Fibroblast of upper back skin (primary cell): ENCODE results near the gene GPR146.

ENCODE experiments used
- DNase-seq: peaks from one replicate; pipeline ENCODE4 v3.0.0-alpha.2; 2013

Gene GPR146

DNA sequence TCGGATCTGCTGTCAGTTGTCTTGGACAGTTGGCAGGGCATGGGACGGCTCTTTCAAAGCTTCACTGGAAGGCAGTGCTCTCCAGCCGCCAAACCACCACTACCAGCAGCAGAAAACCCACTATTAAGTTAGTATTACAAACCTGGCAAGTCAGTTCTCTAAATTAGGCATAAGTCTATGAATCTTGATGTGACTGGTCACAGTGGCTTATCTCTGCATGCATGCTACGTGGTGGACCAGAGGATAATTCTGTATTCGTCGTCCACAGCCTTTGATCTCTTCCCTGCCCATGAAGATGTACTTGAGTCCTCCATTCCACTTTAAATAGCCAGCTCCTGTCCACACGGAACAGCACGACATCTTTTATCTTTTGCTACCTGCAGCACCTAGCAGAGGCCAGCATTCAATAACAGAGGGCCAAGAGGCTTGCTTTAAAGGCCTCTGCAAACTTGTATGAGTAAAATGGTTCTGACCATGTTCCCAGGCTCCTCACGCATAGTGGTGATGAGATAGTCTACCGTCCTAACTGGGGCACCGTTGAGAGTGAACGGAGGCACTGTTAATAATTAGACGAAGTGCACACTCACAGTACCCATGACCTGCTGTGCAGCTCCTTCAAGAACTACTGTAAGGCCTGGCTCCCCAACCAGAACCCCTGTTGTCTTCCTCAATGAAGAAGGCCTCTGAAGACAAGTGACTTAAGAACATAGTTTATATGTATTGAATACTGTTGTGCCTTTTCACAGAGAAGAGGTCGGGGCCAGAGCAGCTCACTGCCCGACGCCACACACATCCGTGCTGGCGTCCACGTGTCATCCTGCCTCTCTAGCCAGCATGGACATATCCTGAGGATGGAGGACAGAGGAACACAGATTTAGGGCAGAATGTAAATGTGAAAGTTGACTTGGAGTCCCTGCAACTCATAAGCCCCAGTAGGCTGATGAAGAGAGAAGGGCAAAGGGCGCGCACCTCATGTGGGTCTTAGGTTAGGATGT, 1.0 kb downstream of the GPR146 start:
- DNase-seq, result no peak

DNA sequence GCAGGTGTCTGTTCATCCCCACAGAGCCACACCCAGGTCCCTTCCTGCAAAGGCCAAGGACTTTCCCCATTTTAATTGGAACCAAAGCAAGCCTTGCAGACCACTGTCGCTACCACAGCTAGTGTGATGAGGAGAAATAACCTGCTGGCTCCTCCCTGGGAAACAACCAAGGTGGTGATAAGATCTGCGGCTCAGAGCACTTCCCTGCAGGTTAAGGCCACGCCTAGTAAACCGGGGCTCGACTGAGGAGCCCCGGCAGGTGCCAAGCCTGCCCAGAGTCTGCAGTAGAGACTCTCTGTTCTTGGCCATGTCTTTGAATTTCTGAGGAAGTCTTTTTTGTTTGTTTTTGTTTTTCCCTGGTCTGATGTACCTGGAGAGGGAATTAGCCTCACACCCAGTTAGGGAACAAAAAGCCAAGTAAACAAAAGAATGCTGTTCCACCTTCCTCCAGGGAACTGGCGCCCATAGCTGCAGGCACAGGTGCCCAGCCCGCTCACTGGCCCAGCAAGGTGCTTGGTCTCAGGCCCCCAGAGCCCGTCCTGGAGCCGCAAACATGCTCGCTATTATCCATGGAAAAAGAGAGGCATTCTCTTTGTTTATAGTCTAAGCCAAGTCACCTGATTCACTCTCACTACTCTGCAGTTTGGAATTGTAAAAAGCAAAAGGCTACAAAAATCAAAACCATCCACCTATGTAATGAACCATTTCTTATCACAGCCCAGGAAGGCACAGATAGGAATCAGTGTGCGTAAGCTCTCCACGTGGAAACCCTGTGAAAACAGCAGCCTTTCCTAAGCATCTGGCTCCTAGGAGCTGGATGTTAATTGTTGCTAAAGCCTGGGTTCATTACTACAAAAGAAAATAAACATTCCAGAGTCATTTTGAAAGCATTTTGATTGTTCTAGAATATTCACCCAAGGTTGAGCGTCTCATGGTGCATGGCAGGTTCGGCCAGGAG, 2.7 kb downstream of the GPR146 start:
- DNase-seq, result no peak

DNA sequence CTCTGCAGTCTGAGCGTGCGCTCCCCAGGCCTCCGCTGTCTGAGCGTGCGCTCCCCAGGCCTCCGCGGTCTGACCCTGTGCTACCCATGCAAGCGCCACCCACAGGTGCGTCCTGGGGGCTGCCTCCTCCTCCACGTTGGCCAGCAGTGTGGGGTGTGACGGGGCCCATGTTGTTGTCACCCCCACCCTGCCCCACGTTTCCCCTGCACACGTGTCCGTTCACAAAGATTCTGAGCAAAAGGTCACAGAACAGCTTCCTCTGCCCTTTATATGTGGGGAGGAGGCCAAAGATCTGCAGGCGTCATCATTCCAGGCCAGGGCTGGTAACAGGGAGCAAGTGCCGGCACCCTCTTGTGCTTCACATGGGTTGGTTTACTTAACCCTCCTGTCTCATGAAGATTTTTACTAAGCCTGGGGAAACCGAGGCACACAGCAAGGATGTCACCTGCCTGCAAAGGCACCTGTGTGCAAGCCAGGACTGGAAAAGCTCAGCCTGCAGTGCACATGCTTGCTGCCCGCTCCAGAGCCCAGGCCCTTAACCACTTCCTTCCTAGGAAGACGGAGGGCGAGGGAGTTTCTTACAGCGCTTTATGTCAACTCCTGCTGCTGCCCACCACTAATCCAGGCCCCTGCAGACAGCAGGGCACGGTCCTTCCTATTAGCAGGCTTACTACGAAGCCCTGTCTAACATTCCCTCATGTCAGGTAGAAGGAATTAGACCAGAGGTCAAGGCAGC, 4.8 kb downstream of the GPR146 start:
- DNase-seq, result no peak

DNA sequence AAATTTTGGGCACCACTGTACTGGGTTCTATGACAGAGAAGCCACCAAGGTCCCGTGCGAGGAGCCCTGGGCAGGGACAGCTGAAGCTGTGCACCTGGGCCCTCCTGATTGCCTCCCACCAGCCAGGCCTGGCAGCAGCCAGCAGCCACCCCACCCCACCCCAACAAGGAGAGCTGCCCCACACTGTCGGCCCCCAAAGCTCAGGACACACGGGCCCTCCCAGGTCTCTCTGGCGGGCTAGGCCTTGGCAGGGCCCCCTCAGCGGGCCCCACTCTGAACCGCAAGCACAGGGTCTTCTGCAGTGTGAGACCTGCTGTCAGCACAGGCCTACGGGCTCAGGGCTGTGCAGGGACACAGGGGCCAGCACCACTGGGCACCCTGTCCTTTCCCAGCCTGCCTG, 5.5 kb downstream of the GPR146 start:
- no peak for DNase-seq

DNA sequence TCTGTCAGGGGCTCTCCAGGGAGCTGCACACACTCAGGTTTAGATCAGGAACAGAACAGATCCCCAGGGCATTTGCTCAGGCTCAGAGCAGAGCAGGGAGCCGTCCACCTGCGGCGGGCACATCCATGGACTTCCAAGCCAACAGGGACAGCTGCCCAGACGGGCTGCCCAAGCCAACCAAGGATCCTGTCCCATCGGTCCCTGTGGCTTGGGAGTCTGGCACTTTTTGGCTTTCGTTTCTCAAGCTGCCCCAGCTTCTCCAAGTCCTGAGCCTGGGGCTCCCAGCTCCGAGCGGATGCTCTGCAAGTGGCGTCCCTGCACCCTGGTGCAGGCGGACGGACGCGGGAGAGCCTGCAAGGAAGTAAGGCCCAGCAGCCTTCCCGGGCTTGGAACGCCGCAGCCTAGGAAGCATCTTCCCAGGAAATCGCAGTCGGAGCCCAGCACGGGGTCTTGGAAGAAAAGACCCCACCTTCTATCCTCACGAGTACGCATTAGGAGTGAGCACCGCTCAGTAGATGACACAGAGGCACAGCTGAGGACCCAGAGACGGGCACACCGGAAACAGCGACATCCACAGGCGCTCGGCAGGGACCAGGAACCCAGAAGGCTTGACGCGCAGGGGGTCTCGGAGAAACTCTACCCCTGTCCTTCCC, 6.0 kb downstream of the GPR146 start:
- no peak for DNase-seq

DNA sequence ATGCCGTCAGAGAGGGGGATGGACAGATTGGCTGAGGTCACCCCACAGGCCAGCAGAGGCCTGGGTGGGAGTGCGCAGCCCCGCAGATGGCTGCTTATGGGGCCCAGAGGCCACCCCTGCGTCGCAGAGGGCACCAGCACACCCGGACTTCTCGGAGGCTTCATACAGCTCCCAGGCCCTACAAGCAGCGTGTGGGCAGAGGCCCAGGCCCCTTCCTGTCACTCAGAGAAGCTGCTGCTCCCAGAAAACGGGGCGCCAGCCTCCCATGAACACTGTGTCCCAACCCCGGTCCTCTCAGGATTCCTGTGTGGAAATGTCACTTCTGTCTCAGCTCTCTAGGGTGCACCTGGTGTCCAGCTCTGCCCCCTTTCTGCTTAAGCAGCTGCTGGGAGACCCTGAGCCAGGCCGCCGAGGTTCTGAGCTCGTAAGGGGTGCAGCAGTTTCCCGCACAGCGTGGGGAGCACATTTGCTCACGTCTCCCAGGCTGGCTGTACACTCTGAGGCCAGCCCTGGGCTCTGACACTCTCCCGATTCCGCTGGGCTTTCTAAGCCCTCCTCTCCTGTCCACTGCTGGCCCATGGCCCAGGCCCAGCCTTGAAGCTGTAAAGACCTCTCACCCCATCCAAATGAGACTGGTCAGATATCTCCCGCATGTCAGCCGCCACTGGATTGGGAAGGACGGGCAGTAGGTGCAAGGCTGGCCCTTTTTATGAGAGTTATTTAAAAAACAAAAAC, 6.8 kb downstream of the GPR146 start:
- no peak for DNase-seq

DNA sequence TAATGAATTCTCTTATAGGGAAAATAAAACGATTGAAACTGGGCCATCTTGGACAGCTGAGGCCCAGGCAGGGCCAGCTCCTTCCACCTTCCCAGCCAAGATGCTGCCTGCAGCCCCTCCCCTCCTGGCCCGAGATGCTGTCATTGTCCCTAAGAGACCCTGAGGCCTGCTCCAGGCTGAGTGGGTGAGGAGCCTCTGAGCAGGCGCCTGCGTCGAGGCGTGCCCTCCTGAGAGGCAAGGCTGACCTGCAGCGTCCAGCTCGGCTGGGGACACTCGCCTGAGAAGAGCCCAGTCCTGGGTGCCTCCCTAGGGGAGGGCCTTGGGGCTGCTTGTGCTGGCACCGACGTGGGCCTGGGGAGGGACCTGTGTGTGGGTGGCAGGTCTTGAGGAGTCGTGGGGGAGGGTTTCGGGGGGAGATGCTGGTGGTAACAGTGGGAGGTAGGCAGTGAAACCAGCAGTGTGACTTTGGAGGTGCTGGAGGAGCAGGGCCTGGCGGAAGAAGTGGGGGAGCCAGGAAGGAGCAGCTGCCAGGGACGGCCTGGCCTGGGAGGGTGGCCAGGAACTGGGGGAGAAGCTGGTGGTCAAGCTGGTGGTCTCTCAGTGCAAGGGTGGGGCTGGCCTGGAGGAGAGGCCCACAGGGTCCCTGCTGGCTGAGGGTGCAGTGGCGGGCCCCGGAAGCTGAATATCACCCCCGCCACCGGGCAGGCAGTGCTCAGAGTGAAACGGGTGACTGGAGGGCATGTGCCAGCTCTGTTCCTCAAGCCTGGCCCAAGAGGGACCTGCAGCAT, 7.9 kb downstream of the GPR146 start:
- no peak for DNase-seq

DNA sequence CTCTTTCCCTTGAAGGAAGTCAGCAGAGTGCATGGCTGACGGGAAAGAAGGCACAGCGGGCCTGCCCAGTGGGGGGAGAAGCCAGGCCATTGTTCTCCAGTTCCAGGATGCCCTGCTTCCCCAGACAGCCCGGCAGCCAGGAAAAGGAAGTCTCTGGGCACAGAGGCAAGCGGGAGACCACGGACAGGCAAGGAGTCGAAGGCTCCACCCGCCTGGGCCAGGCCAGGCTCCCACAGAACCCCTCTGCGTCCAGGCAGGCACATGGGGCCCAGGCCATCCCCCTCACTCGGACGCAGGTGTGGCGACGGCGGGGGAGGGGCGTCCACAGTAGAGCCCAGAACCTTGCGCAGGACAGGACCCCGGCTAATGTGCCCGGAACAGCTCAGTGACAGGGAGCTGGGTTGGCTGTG, 8.7 kb downstream of the GPR146 start:
- DNase-seq, result no peak

DNA sequence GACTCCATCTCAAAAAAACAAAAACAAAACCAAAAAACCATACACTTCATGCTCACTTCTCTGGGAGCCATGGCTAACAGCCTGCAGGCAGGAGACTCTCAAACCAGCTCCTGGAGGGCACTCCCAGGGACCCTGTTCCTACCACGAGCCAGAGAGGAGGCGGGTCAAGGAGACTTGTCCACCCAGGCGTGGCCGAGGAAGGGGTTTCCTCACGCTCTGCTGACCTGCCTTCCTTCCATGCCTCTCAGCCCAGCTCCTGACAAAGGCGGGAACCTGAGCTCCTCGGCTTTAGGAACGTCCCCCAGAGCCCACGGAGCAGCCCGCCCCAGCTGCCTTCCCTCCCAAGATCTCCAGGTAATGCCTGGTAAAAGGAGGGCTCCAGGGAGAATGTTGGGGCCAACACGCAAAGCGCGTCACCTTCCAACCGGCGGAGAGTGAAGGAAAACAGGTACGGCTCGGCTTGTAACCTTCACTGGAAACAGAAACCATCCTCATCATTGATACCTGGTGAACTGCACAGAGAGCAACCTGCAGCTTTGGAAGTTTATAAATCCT, 9.5 kb downstream of the GPR146 start:
- DNase-seq, result no peak

DNA sequence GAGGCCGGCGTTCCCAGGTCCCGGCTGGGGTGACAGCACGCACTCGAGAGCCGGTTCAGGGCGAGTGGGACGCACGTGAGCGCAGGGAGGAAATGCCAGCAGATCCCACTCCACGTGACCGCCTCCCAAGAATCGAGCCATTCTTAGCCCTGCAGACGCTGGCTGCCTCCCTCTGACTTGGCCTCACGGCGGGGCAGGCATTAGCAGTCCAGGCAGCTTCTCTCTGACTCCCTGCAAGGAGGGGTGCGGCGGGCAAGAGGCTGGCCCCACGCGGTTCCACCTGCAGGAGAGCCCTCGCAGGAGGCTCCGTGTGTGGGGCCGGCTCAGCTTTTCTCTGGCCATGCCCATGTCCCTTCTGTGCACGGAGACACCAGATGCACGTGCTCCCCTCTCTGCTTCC, 10.1 kb downstream of the GPR146 start:
- DNase-seq, result no peak

DNA sequence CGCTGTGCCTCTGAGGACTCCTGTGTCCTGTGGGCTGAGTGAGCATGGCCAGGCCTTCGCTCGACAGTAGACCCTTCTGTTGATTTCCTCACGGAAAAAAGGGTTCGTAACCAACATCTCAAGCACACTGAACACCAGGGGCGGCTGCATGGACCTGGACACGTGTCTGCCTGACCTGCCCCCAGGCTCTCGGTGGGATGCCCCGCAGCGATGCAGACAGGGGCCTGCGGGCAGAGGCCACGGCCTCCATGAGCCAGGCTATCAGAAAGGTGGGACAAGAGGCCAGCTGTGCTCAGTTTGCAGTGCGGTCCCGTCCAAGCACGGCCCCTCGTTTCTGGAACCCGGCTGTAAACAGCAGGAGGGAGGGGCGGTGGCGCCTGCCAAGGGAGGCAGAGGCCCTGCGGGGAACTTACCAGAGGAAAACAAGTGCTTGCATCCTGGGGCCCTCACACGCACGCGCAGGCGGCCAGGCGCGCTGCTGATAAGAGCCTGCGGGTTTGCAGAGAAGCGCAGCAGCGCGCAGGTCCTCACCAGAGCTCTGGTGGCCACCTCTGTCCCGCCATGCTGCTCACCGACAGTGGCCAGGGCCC, 10.6 kb downstream of the GPR146 start:
- DNase-seq, result no peak

DNA sequence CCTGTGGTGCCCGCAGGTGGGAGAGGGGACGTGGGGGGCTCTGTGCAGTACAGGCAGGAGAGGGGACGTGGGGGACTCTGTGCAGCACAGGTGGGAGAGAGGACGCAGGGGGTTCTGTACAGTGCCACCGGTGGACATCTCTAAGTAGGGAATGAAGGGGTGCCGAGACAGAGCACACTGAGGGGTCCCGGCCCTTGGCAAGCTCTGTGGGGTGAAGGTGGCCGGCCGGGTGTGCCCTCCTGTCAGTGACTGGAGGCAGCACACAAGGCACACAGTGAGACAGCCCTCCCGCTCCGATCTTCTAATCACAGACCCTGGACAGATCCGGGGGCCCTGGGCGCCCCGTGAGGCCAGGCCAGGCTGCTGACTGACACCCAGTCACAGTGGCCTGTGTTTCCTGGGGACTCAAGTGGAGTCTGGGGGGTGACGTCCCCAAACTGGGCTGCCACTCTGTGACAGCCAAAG, 11.2 kb downstream of the GPR146 start:
- DNase-seq, result no peak

DNA sequence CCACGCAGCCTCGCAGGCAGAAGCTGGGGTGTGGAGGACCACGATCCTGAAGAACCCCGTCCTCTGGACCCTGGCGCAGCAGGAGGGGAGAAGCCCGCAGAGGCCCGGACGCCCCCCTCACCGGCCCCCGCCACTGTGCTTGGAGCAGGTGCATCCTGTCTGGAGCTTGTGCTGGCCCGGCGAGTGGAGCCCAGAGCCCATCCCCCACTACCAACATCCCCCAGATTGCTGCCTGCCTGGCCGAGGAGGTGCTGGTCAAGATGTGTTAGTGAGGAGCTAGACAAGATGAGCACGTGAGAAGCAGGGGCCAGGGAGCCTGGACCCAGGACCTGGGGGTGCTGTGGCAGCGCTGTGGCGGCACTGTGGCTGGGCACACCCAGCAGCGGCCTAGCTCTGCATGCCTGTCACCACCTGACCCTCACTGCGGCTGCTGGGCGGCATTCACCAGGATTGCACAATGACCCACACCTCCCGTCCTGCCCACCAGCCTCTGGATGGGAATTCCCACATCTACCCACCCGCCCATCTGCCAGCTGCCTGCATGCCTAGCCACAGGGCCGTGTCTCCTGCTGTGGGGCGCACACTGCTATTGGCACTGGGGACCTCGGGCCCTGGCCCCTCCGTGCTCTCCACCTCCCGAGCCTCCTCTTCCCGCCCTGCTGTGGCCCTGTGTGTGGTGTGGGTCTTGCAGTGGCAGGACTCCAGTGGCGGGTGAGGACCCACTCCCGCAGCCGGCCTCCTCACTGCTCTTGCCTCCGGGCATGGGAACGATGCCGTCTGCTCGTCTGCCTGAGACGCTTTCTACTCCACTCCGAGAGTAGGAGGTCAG, 11.8 kb downstream of the GPR146 start:
- DNase-seq, result no peak

DNA sequence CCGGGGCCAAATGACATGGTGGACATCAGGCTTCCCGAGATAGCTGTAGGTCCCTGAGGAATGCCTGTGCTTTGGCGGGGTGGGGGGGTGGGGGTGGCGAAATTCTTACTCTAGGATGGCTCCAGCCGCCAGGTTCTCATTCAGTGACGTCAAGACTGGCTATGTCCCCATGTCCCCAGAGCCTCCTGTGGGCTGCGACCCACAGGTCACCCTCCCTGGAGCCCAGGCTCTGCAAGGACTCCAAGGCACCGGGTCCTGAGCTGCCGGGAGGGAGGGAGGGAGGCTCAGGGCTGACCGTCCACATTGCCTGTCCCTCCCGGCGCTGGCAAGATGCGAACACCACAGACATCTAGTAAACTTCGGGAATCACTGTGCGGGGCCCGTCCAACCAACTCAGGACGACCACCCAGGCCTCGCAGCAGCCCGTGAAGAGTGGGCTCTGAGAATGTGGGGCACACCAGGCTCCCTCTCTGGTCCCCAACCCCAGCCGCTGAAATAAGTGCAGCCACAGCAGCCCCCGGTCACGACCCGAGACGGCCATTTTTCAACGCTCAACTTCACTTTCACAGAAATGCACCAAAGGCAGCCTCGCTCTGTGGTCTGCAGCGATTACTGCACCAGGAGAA, 12.6 kb downstream of the GPR146 start:
- DNase-seq, result no peak

DNA sequence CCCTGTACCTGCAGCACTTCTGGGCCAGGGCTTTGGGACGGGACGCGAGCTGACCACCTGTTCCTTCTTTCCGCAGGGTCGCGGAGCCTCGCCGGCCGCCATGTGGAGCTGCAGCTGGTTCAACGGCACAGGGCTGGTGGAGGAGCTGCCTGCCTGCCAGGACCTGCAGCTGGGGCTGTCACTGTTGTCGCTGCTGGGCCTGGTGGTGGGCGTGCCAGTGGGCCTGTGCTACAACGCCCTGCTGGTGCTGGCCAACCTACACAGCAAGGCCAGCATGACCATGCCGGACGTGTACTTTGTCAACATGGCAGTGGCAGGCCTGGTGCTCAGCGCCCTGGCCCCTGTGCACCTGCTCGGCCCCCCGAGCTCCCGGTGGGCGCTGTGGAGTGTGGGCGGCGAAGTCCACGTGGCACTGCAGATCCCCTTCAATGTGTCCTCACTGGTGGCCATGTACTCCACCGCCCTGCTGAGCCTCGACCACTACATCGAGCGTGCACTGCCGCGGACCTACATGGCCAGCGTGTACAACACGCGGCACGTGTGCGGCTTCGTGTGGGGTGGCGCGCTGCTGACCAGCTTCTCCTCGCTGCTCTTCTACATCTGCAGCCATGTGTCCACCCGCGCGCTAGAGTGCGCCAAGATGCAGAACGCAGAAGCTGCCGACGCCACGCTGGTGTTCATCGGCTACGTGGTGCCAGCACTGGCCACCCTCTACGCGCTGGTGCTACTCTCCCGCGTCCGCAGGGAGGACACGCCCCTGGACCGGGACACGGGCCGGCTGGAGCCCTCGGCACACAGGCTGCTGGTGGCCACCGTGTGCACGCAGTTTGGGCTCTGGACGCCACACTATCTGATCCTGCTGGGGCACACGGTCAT, 13.3 kb downstream of the GPR146 start:
- no peak for DNase-seq

DNA sequence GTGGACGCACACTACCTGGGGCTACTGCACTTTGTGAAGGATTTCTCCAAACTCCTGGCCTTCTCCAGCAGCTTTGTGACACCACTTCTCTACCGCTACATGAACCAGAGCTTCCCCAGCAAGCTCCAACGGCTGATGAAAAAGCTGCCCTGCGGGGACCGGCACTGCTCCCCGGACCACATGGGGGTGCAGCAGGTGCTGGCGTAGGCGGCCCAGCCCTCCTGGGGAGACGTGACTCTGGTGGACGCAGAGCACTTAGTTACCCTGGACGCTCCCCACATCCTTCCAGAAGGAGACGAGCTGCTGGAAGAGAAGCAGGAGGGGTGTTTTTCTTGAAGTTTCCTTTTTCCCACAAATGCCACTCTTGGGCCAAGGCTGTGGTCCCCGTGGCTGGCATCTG, 14.0 kb downstream of the GPR146 start:
- no peak for DNase-seq

DNA sequence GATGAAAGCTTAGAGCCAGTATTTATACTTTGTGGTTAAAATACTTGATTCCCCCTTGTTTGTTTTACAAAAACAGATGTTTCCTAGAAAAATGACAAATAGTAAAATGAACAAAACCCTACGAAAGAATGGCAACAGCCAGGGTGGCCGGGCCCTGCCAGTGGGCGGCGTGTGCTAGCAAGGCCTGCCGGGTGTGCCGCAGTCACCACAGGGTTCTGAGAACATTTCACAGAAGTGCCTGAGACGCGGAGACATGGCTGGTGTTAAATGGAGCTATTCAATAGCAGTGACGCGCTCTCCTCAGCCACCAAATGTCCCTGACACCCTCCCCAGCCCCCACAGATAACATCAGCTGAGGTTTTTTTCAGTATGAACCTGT, 14.5 kb downstream of the GPR146 start:
- peak; percentile 13 for DNase-seq
